Lung (tissue), 12 donors: ENCODE data around the gene SLC30A3. TPM values are rescaled to one million over a fixed set of nuclear protein-coding genes. Genes with fewer than 3 reads are reported as not detected.
A peak's percentile ranks its signal among the peaks of the same experiment; 100 is the strongest.
"Not testable (repeated sequence)": the region's sequence is repeated elsewhere in the genome, so short reads cannot be mapped to it uniquely, and the experiment has no call there.

Source experiments
- ATAC-seq: fragments of 200-7000 bp; cut with Tn5 transposase; one replicate; pipeline ENCODE4 v1.9.1; 2020; ENCODE audit warnings: moderate number of reproducible peaks; ENCODE audit not compliant: insufficient read depth, low FRiP score
- DNase-seq, 3 donors: peaks; one replicate each; pipeline ENCODE4 v3.0.0-alpha.2; 2013 to 2017
- H3K27ac ChIP-seq, 2 donors: one replicate each; pipeline ENCODE4 v1.5.1; 2013; ENCODE audit warnings: mild to moderate bottlenecking in 2 of 2, moderate library complexity in 2 of 2, control low read depth in 1 of 2, inconsistent platforms in 1 of 2, low read depth in 1 of 2, low read length in 1 of 2
- H3K27me3 ChIP-seq, 3 donors: one replicate each; pipeline ENCODE4 v1.5.1; 2013; ENCODE audit warnings: low read length in 2 of 3; ENCODE audit not compliant: control insufficient read depth in 3 of 3, insufficient read depth in 3 of 3
- H3K36me3 ChIP-seq, 4 donors: one replicate each; pipeline ENCODE4 v1.5.1; 2013; ENCODE audit warnings: low read length in 4 of 4, mild to moderate bottlenecking in 1 of 4, moderate library complexity in 1 of 4; ENCODE audit not compliant: control insufficient read depth in 4 of 4, insufficient read depth in 4 of 4
- H3K4me1 ChIP-seq, 5 donors: one replicate each; pipeline ENCODE4 v1.5.1; 2013; ENCODE audit warnings: low read length in 5 of 5, mild to moderate bottlenecking in 2 of 5, moderate library complexity in 1 of 5; ENCODE audit not compliant: control insufficient read depth in 5 of 5, insufficient read depth in 5 of 5
- H3K4me3 ChIP-seq: one replicate; pipeline ENCODE4 v1.5.1; 2013; ENCODE audit warnings: mild to moderate bottlenecking, control low read depth, moderate library complexity
- H3K9ac ChIP-seq, 2 donors: one replicate each; pipeline ENCODE4 v1.5.1; 2013; ENCODE audit warnings: low read length in 2 of 2, control low read depth in 1 of 2; ENCODE audit not compliant: insufficient read depth in 1 of 2
- H3K9me3 ChIP-seq, 4 donors: one replicate each; pipeline ENCODE4 v1.5.1; 2013; ENCODE audit warnings: low read length in 3 of 4, mild to moderate bottlenecking in 1 of 4, moderate library complexity in 1 of 4; ENCODE audit not compliant: control insufficient read depth in 4 of 4, insufficient read depth in 3 of 4
- WGBS, 2 donors: extraction: QIAGEN DNeasy Blood & Tissue Kit; methylation state at CpG; one replicate each; pipeline ENCODE4 v1.1.7; 2013; 5-methylcytosine and 5-hydroxymethylcytosine counted together
- polyA plus RNA-seq, 2 donors: library from polyadenylated mRNA; stranded (reverse); fragments of 200-250 nt; gene quantifications; one replicate each; pipeline ENCODE4 v1.2.1, GENCODE V29; 2013
- total RNA-seq, 2 donors: library from RNA; depleted of rRNA in 1 of 2; stranded (reverse); fragments of >200 nt in 1 of 2; gene quantifications; one replicate each; pipeline ENCODE4 v1.2.1, GENCODE V29; 2014 to 2021
- TF ChIP-seq, protein P1 (sequence below): IDR thresholded peaks from 2 replicates; pipeline ENCODE4 v1.5.1; 2012; ENCODE audit warnings: mild to moderate bottlenecking; ENCODE audit errors: control extremely low read depth, extremely low read depth
- donor health status: control.
- donor health status: control.
- donor health status: Bipolar disorder and iron deficiency.
- donor health status: healthy.
- donor health status: DM: yes; HTN: yes; CAD: no.

Gene SLC30A3
- total and polyA plus RNA-seq, 4 donors, result 0.11 to 0.77 (median 0.34) TPM

DNA sequence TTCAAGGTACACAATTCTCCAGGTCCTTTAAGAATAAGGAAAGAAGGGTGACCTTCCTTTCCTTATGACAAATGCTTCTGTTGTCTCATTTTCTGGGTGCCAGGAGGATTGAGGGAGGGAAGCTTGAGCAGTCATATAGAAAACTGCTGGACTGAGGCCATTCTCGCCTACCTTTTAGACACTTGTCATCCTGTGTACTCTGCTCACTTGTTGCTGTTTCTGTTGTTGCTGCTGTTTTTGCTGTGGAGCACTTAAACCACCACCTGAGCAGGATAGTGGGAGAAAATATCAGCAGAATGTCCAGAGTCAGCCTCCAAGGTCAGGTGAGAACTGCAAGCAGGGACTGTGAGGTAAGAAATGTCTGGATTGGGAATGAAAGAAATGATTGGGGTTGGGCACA is 15.2 kb upstream of the SLC30A3 start:
- Histone ChIP-seq H3K9me3 (no peaks in the 10 kb centered on the region), H3K27ac (no peak overlapping the region), H3K4me3 (no peak overlapping the region), H3K4me1 (peaks cover 0 to 9% (median 0%) of the 10 kb centered on the region in 5 donors), H3K36me3 (no peaks in the 10 kb centered on the region), H3K9ac (no peak overlapping the region), H3K27me3 (peaks cover 0 to 18% (median 6%) of the 10 kb centered on the region in 3 donors)
- WGBS, 2 donors, result 86 to 92% methylated on average over 1 of the region's 1 CpG
- ATAC-seq (no peak), DNase-seq (no peak)
- TF ChIP-seq, protein P1, sequence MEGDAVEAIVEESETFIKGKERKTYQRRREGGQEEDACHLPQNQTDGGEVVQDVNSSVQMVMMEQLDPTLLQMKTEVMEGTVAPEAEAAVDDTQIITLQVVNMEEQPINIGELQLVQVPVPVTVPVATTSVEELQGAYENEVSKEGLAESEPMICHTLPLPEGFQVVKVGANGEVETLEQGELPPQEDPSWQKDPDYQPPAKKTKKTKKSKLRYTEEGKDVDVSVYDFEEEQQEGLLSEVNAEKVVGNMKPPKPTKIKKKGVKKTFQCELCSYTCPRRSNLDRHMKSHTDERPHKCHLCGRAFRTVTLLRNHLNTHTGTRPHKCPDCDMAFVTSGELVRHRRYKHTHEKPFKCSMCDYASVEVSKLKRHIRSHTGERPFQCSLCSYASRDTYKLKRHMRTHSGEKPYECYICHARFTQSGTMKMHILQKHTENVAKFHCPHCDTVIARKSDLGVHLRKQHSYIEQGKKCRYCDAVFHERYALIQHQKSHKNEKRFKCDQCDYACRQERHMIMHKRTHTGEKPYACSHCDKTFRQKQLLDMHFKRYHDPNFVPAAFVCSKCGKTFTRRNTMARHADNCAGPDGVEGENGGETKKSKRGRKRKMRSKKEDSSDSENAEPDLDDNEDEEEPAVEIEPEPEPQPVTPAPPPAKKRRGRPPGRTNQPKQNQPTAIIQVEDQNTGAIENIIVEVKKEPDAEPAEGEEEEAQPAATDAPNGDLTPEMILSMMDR, result no peak

DNA sequence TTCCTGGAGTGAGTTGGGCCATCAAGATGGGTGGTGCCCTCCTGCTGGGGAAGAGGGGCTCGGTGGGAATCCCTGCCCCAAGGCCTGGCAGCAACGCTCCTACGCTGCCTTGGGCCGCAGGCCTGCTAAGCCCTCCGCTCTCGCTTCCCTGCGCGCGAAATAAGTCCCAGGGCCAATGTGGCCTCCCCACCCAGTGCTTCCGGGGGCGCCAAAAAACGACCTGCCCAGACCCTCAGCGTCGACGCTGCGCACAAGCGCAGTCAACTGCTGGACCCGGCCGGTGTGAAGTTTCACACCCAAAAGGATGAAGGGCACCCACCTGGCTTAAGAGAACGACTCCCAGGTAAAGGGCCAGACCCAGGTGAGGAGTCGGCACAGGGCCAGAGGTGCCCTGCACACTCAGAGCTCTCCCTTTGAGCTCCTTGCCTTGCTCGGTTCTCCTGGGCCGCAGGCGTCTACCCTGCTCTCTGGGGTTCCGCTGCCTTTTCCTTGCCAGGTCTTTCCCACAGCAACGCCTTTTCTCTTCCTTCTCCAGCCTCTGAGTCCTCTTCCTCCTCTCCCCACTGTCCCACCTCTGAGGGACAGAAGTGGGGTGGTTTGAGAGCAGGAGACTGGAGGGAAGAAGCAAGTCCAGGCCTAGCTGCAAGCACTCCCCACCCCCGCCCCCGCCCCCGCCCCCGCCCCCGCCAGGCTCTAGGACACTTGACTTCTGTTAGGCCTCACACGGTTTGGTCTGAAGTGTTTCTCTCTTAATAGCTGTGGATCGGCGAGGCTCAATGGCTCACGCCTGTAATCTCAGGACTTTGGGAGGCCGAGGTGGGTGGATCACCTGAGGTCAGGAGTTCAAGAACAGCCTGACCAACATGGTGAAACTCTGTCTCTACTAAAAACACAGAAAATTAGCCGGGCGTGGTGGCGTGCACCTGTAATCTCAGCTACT is 12.6 kb upstream of the SLC30A3 start, which contains the start of gene DNAJC5G:
Gene DNAJC5G (plus strand): TSS at position 223 of the 940 bp plus-strand sequence. CDS start 1,296 bp downstream, outside the sequence.
- DNase-seq (no peak), ATAC-seq (no peak)
- Histone ChIP-seq H3K9me3 (no peaks in the 10 kb centered on the region), H3K36me3 (no peaks in the 10 kb centered on the region), H3K9ac (no peak within 1 kb of the TSS), H3K27me3 (peaks cover 0 to 18% (median 6%) of the 10 kb centered on the region in 3 donors), H3K27ac (no peak within 1 kb of the TSS), H3K4me1 (peaks cover 0 to 6% (median 0%) of the 10 kb centered on the region in 5 donors), H3K4me3 (no peak within 1 kb of the TSS)
- TF ChIP-seq, protein P1, result no peak
- WGBS, 2 donors, result 80 to 88% methylated on average over 39 of the region's 39 CpGs

DNA sequence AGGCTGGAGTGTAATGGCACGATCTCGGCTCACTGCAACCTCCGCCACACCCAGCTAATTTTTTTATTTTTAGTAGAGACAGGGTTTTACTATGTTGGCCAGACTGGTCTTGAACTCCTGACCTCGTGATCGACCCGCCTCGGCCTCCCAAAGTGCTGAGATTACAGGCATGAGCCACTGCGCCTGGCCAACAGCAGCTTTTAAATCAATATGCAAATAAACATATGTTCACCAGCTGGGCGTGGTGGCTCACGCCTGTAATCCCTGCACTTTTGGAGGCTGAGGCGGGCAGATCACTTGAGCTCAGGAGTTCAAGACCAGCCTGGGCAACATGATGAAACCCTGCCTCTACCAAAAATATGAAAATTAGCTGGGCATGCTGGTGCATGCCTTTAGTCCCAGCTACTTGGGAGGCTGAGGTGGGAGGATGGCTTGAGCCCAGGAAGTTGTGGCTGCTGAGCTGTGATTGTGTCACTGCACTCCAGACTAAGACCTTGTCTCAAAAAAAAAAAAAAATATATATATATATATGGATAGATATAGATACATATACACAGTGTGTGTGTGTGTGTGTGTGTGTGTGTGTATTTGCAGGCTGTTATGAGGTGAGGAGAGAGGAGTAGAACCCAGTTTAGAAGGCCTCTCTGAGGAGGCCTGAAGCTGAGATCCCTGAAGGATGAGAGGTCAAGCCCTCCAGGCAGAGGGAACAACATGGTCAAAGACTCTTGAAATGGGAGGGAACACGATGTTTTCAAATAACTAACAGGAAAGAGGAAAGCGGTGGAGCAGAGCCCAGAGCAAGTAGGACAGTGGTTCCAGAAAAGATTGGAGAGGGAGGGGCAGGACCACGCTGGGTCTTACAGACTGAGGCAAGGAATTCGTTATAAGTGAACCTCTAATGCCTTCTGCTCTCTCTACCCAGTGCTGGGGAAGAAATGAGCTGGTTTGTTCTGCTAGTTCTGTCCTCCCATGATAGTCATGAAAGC is 10.0 kb upstream of the SLC30A3 start:
- ATAC-seq, H3K9ac ChIP-seq, H3K36me3 ChIP-seq, H3K4me3 ChIP-seq, H3K4me1 ChIP-seq, H3K9me3 ChIP-seq, DNase-seq: not testable (repeated sequence)
- peak overlapping the region in 1 of 2 donors; percentile 84 for H3K27ac ChIP-seq
- peaks cover 0 to 23% (median 17%) of the 10 kb centered on the region in 3 donors for H3K27me3 ChIP-seq
- WGBS, 2 donors, result 80 to 86% methylated on average over 15 of the region's 15 CpGs
